ENCODE results near the gene FAM163A.
"Not testable (repeated sequence)": the region's sequence is repeated elsewhere in the genome, so short reads cannot be mapped to it uniquely, and the experiment has no call there.

Gene FAM163A

DNA sequence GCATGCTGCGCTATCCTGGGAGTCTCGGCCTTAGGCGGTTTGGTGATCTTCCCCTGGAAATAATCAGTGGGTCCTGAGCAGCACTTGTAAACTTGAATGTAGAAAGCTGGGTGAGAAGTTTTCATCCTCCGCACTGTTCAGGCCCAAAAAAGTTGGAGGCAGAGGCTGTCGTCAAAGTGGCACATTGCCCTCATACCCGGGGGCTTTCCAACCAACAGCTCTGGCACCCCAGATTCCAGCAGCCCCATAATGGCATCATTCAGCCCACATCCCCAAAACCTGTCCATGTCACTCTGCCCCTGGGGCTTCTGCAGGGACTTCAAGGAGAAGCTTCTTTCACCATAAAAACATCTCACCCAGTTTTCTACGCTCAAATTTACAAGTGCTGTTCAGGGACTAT is 75.2 kb downstream of the FAM163A start:
- no peak for DNase-seq

DNA sequence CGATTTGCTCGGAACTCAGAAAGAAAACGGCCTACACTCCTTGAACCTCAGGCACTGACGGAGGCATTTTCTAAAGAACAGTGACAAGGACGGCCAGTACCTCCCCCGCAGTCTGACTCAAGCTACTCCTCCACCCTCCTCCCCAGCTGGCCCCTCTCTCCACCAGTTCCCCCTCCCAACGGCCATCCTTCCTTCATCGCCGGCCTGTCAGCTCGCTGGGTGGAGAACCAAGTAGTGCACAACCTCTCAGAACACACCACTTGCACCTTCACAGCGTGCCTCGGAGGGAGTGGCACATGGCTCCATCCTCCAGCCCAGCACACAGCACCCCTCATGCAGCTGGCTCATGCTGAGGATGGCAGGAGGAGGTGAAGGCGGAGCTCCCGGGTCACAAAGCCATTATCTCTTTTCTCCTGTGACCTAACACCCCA is 75.7 kb downstream of the FAM163A start:
- DNase-seq = no peak

DNA sequence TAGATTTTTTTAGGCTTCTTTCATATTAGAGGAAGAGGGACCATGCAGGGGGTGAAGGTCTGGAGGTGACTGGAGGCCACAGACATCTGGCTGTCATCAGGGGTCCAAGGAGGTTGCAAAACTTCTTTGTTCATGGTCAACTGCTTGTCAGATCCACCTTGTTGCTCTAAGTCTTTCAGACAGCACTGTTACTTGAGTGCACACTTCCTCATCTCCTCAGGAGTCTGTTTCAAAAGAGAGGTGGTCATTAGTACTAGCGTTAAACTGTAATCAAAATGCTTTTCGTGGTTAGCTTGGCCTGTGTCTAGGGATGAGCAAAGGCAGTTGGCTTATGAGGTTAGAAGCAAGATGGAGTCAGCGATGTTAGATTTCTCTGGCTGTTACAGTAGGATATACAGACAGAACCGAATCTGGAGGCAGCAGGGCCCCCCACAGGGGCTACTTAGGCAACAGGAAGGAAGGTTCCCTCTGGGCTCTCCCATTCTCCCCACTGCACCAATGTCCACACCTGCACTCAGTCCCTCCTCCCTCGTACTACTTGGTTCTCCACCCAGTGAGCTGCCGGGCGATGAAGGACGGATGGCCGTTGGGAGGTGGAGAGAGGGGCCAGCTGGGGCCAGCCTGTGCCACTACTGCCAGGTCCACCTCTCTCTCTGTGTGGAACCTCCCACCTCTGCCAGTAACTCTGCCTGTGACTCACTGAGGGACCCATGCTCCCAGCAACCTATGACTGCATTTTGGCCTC is 77.3 kb downstream of the FAM163A start:
- DNase-seq = no peak

DNA sequence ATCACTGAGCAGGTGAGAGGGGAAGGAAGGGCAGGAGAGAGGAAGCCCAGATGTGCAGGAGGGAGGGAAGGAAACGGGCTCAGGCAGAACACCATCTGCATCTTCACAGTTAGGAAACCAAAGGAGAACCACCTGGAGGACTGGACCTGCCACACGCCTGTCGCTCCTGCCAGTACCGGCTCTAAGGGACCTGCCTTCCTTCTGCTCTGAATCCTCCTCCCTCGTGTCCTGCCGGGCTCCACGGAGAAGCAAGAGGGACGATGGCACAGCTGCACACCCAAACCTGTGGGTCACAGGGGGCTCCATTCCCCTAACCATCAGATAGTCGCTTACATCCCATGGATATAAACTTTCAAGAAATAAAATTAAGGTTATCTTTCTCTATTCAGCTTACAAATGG is 78.4 kb downstream of the FAM163A start:
- no peak for DNase-seq

DNA sequence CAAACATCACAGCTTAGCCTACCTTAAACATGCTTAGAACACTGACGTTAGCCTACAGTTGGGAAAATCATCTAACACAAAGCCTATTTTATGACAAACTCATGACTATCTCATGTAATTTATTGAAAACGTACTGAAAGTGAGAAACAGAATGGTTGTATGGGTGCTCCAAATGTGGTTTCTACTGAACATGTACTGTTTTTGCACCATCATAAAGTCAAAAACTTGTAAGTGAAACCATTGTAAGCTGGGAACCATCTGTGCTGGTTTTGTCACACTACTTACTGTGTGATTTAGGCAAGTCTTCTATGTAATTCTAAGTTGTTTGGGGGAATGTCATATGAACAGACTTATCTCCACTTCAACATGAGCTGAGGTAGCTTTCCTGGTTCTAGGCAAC is 79.0 kb downstream of the FAM163A start:
- DNase-seq = no peak

DNA sequence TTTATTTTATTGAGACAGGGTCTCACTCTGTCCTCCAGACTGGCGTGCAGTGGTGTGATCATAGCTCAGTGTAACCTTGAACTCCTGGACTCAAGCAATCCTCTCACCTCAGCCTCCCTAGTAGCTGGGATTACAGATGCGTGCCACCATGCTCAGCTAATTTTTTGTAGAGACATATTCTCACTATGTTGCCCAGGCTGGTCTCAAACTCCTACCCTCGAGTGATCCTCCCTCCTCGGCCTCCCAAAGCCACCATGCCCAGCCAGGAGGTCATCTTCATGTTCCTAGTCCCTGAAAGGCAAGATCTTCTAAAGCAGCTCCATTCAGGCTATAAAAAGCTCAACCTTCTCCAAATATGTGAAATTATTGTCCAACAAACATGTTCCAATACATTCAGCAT is 80.6 kb downstream of the FAM163A start:
- no peak for DNase-seq

DNA sequence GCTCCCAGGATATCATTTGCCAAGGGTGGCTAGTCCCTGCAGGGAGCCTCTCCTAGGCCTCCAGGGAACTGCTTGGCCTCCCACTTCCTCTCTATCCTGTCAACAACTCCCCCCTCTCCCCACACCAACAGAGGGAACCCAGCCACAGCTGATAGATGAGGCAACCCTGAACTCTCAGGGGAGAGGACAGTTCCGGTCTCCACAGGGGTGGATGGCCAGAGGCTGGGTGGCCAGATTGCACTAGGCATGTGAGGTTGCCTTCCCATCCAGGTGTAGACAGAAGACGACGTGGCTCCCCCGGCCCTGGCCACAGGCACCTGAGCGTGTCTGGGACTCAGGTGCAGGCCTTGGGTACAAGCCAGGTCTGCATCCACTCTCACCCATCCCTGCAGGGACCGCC is 81.2 kb downstream of the FAM163A start:
- no peak for DNase-seq

DNA sequence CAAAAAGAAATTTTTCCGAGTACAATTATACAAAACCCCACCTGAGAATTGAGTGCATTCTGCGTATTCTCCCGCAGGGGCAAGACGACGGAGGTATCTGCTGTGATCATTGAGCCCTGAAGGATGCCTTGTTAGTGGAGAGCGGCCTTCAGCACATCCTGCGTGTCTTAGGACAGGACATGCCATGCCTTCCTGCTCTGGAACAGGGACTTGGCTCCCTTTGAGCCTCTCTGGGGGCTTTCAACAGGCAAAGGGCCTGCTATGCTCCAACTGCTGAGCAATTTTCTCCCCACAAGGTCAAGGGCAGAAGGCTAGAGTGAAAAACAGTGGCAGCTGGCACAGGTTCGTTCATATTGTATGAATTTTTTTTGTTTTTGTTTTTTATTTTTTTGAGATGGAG is 82.1 kb downstream of the FAM163A start:
- no peak for DNase-seq

DNA sequence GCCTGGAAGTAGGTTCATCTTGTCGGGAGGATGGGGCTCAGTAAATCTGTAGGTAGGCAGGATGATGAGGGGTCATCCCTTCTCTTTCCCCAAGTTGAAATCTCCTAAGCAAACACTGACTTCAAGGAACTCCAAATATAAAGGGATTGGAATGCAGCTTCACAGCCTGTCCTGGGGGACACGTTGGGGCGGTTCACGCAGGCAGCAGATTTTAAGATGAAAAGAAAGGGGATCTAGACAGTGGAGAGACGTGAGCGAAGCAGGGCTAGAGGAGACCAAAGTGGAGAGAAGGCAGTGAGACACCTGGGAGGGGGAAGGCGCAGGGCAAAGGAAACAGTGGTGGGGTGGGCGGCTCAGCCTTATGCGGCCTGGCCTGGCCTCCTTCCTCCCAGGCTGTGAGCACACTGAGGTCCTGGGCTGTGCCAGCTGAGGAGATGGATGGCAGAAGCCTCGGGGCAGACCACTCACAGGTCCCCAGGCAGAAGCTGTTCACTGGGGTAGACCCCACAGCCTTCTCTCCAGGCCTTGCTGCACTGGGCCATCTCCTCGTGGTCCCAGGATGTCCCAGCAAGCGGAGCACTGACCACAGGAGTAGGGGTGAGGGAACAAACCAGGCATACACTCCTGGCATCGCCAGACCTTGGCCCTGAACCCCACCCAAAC is 82.8 kb downstream of the FAM163A start:
- DNase-seq = no peak

DNA sequence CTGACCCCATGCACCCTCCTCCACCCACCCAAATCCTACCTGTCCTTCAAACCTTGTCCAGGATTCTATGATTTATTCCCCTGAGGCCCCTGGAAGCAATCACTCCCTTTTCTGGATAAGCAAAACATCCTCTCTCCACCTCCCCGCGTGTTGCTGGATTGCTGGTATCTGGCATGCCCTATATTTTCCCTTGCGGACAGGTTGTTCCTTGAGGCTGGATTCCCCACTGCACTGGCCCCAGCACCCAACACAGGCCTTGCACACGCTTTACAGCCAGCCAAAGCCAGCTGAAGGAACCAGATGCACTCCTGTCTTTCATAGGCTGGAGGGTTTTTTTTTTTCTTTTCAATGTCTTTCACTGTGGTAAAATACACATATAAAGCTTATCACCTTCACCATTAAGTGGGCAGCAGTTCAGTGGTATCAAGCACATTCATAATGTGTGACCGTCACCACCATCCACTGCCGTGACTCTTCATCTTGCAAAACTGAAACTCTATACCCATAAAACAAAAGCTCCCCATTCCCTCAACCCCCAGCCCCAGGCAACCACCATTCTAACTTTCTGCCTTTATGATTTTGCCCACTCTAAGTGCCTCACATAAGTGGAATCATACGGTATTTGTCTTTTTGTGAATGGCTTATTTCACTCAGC is 83.7 kb downstream of the FAM163A start:
- DNase-seq = no peak

DNA sequence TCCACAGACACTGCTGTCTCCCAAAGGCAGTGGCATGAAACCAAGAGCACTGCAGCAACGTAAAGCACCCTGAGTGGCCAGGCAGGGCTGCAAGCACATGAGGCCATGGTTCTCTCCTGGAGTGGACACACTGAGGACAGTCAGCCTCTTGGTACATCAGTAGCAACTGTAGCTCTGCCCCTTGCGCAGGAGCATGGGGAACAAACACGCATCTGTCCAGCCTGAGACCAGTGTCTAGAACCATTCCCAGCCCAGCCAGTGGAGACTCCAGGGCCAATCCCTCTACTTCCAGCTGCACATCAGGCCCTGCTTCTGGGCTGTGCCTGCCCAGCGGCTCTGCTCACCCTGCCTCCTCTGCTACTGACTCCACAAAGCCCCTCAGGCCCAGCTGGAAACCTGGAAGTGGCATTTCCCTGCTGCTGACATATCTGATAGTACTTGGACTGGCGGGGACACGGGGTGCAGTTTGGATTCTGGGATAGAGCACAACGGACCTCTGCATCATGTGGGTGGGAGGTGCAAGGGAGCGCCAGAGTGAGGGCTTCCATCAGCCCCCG is 85.5 kb downstream of the FAM163A start:
- no peak for DNase-seq

DNA sequence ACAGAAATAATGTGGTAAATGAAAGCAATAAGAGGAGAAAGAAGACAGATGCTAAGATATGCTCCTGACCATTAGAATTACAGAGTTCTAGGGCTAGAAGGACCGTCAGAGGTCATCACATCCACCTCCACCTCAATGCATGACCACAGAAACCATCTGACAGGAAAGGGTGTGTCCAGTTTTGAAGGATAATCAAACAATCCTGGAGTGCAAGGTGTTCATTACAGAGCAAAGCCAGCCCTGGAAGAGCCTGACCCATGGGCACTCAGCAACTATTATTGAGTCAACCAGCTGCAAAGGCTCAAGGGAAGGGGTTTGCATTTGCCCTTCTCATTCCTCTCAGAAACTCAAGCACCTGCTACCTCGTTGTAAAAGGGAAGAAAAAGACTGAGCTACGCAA is 88.1 kb downstream of the FAM163A start:
- no peak for DNase-seq

DNA sequence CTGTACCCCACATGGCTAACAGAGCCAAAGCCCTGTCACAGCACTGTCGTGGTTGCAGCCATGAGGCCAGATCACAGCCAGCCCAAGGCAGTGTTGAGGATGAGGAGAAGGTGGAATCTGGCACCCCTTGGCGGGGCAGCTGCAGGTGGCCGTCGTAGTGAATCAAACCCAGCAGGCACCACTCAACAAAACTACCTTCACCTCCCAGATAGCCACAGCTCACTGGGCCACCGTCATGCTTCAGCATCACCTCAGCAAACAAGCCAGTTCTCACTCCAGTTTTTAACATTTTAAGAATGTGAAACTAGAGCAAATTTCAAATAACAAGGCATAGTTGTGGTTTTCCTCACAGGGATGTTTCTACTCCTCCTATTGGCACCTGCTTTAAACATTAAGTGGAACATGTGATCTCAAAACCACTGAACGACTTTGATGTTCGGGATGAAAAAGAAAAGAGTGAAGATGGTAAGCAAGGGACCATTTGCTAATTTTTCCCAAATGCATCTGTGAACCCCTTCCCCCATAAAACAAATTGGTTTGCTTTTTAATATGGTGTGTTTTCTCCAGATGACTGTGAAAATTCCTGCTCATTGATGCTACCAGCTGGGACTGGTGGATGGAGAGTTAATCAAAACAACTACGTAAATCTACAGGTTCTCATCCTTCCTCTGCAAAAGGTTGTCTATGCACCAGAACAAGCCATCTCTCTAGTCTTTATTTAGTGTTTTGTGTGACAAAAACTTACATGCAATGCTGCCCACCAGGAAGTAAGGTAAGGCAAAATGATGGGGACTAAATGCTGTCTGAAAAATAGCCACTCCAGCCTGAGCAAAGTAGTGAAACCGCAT is 89.0 kb downstream of the FAM163A start:
- no peak for DNase-seq

DNA sequence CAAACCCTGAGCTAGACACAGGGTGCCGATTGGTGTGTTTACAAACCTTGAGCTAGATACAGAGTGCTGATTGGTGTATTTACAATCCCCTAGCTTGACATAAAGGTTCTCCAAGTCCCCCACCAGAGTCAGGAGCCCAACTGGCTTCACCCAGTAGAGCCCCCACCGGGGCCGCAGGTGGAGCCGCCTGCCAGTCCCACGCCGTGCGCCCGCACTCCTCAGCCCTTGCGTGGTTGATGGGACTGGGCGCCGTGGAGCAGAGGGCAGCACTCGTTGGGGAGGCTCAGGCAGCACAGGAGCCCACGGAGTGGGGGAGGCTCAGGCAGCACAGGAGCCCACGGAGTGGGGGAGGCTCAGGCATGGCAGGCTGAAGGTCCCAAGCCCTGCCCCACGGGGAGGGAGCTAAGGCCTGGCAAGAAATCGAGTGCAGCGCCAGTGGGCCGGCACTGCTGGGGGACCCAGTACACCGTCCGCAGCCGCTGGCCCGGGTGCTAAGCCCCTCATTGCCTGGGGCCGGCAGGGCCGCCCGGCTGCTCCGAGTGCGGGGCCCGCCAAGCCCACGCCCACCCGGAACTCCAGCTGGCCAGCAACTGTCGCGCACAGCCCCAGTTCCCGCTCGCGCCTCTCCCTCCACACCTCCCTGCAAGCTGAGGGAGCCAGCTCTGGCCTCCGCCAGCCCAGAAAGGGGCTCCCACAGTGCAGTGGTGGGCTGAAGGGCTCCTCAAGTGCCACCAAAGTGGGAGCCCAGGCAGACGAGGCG is 93.8 kb downstream of the FAM163A start:
- not testable (repeated sequence) for DNase-seq

DNA sequence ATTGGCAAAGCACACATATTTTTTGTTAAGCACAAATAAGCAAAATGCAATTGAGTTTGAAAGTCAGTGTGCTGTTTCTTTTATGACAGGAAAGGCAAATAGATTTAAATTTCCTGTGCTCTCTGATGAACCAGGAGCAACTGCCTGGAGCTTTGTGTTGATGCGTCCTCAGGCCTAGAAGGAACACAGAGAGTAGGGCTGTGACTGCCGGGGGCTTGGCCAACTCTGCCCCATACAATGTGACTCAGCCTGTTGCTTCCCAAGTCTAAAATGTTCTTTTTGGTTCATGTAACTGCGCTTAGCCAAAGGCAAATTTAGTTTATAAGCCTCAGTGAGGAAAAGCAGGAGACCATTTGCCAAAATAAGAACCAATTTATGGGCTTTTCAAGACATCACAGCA is 97.0 kb downstream of the FAM163A start:
- no peak for DNase-seq

DNA sequence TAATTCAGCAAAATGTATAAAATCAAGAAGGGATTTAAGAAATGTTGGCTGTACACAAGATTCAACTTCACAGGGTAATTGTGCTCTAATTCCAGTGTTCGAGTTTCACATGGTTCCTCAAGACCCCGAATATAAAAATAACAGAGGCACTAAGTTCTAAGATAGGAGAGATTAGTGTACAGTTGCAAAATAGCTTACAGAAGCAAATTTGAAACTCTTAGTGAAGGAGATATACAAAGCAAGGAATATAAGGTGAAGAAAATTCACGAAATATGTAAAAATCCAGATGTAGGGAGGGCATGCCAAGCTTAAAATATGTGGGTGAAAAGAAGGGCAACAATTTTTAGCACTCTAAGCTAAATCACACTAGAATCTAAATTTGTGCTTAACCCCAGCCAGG is 105.1 kb downstream of the FAM163A start:
- no peak for DNase-seq

DNA sequence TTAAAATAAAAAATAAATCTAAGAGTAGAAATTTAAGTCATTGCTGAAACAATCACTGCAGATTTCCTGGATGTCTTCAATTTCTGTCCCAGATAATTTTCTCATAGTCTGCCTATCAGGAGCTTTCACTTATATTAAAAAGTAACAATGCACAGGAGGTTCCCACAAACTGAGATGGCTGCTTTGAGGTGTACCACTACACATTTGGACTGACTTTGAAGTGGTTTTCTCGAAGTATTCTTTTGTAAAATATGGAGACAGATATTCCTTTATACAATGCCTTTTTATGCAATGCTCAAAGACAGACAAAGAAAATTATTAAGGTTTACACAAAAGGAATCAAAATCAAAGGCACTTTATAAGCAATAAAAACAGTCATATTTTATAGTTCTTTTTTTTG is 110.0 kb downstream of the FAM163A start:
- no peak for DNase-seq

DNA sequence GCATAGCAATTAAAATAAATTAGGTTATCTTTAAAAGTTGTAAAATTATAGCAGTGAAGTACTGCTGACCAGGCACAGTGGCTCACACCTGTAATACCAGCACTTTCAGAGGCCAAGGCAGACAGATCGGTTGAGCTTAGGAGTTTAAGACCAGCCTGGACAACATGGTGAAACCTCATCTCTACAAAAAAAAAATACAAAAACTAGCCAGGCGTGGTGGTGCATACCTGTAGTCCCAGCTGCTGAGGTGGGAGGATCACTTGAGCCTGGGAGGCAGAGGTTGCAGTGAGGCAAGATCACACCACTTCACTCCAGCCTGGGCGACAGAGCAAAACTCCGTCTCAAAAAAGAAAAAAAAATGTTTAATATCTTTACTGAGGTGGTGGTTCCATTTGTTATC is 112.7 kb downstream of the FAM163A start:
- DNase-seq = not testable (repeated sequence)

DNA sequence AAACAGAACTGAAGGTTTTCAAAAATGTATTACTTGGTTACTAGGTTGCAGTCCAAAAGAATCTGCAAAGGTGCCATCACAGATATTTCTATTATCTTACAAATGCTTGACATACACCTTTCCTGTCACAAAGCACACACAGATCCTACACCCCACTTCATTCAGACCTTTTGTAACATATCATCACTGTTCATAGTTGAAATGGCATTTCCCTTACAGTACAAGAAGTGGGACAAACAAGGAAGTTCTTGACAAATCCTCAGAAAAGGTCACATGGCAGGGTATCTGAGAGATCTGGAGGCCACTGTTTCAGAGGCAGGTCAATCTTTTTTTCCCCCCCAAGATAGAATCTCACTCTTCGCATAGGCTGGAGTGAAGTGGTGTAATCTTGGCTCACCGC is 113.2 kb downstream of the FAM163A start:
- no peak for DNase-seq

DNA sequence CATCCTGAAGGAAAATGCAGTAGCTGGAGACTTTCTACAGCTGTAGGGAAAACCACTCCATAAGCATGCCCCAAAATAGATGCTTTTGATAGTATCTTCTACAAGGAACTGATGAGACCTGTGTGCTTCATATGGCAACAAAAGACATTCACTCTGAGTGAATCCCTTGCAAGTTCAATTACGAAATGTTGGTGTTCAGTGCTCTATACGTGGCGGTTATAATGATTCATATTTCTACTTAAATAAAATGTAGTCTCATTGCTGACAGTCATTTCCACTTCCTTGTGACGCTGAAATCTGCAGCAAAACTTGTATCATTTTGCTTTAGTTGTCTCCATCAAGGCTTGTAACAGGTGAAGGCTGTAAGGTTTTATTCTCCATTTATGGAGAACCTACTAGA is 113.9 kb downstream of the FAM163A start:
- DNase-seq = no peak

DNA sequence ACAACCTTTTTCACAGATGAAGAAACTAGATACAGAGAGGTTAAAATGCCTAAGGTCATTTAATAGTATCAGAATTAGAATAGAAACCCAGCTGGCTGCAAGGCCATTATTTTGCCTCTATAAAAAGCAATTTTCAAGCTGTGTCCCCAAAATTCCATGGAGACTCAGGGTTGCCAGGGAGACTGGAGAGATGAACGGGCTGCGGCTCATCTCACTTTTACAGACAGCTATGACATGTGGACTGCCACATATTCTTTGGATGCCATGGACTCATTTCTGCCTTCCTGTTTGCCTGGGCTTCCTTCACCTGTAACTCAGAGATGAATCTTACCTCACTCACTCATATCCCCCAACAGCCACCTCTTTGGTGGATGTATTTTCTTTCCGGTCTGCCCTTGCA is 117.6 kb downstream of the FAM163A start:
- no peak for DNase-seq

DNA sequence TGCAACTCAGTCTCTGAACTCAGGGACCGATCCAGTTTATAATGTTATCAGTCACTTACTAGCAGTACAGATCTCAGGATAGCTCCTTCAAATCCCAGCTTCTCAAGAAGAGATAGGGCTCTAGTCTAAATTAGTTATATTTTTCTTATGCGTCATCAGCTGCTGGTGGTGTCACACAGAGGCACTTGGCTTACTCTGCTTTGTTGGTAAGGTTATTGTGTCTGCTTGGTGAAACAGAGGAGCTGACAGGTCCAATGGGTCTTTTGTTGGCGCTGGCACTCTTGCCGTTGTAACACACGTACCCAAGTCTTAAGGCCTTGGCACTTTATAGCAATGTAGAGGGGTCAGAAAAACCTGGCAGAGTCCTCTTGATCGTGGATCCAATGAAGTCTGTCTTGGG is 122.3 kb downstream of the FAM163A start:
- no peak for DNase-seq
